H1 (cell line): Measurements from ENCODE around the gene ITPK1. TPM values are rescaled to one million over a fixed set of nuclear protein-coding genes. Genes with fewer than 3 reads are reported as not detected.

Experiments used
- CTCF ChIA-PET: fragments of 300-600 bp; sonication (Branson Sonifier 250); formaldehyde crosslinking; loops from one replicate; lab custom pipeline; 2021; ENCODE audit not compliant: partially characterized antibody; lab: Charles Lee
- POLR2A ChIA-PET: fragments of 300-600 bp; sonication (Branson Sonifier 250); formaldehyde crosslinking; loops from one replicate; lab custom pipeline; 2021; ENCODE audit warnings: inconsistent platforms; ENCODE audit not compliant: partially characterized antibody; lab: Charles Lee
- DNase-seq, 2 experiments: peaks; one replicate each; pipeline versions ENCODE4 v3.0.0 to v3.0.0-alpha.2; 2010 to 2022; ENCODE audit warnings: low spot score in 2 of 2, low read depth in 1 of 2, mixed read lengths in 1 of 2
- FAIRE-seq: peaks from 2 replicates; lab custom pipeline; 2011; peaks lifted over from hg19 to GRCh38; lab: Jason Lieb, UNC
- H2AFZ ChIP-seq: 2 replicates; pipeline ENCODE4 v1.8.1; 2012; ENCODE audit warnings: low read length, inconsistent platforms
- H2AK5ac ChIP-seq: 2 replicates; pipeline ENCODE4 v1.6.1; 2013; ENCODE audit warnings: low read depth, low read length
- H2BK120ac ChIP-seq: replicated peaks from 2 replicates; pipeline ENCODE3; 2013; ENCODE audit warnings: low read depth, low read length, inconsistent platforms
- H2BK12ac ChIP-seq: 2 replicates; pipeline ENCODE4 v1.6.1; 2013; ENCODE audit warnings: low read depth, low read length
- H2BK15ac ChIP-seq: 2 replicates; pipeline ENCODE4 v1.6.1; 2013; ENCODE audit warnings: low read length
- H2BK20ac ChIP-seq: 2 replicates; pipeline ENCODE4 v1.6.1; 2013; ENCODE audit warnings: low read length
- H2BK5ac ChIP-seq: 2 replicates; pipeline ENCODE4 v1.6.1; 2013; ENCODE audit warnings: low read depth, low read length
- H3K14ac ChIP-seq: 2 replicates; pipeline ENCODE4 v1.6.1; 2013; ENCODE audit warnings: inconsistent platforms; ENCODE audit not compliant: insufficient read length
- H3K18ac ChIP-seq: 2 replicates; pipeline ENCODE4 v1.6.1; 2013; ENCODE audit warnings: low read length; ENCODE audit errors: extremely low read depth
- H3K23ac ChIP-seq: 2 replicates; pipeline ENCODE4 v1.6.1; 2013; ENCODE audit warnings: inconsistent platforms; ENCODE audit not compliant: insufficient read length
- H3K23me2 ChIP-seq: 2 replicates; pipeline ENCODE4 v1.6.1; 2013; ENCODE audit warnings: low read depth, low read length
- H3K27ac ChIP-seq: 2 replicates; pipeline ENCODE4 v1.6.1; 2011; ENCODE audit warnings: low read depth, low read length, inconsistent platforms
- H3K27me3 ChIP-seq, 4 experiments: replicated peaks in 1 of 4; 1 replicate in 1 of 4; 2 replicates in 3 of 4; pipeline versions ENCODE4 v1.6.1 to v1.8.1; 2011 to 2013; ENCODE audit warnings: low read length in 3 of 4, mild to moderate bottlenecking in 3 of 4, inconsistent platforms in 2 of 4, mixed read lengths in 2 of 4, moderate library complexity in 1 of 4; ENCODE audit not compliant: control insufficient read depth in 3 of 4, insufficient read depth in 3 of 4; ENCODE audit errors: extremely low read depth in 1 of 4
- H3K36me3 ChIP-seq, 4 experiments: 2 replicates each; pipeline versions ENCODE4 v1.6.1 to v1.8.1; 2011 to 2013; ENCODE audit warnings: mild to moderate bottlenecking in 4 of 4, low read length in 3 of 4, moderate library complexity in 2 of 4, control low read depth in 1 of 4, inconsistent platforms in 1 of 4; ENCODE audit not compliant: insufficient read depth in 4 of 4, control insufficient read depth in 2 of 4
- H3K4ac ChIP-seq: replicated peaks from 2 replicates; pipeline ENCODE3; 2013; ENCODE audit warnings: low read length, low read depth, mixed read lengths, inconsistent platforms; ENCODE audit not compliant: insufficient read length
- H3K4me1 ChIP-seq, 4 experiments: replicated peaks in 1 of 4; 1 replicate in 1 of 4; 2 replicates in 3 of 4; pipeline versions ENCODE4 v1.6.1 to v1.8.1; 2011 to 2013; ENCODE audit warnings: low read length in 3 of 4, inconsistent platforms in 2 of 4, mixed read lengths in 1 of 4; ENCODE audit not compliant: insufficient read depth in 4 of 4, control insufficient read depth in 3 of 4
- H3K4me2 ChIP-seq, 2 experiments: 2 replicates each; pipeline versions ENCODE4 v1.6.1 to v1.8.1; 2011 to 2013; ENCODE audit warnings: low read depth in 2 of 2, low read length in 2 of 2, control low read depth in 1 of 2, inconsistent platforms in 1 of 2, mild to moderate bottlenecking in 1 of 2; ENCODE audit not compliant: insufficient read depth in 1 of 2
- H3K4me3 ChIP-seq, 4 experiments: fragments of 200-600, 300-600 bp in 1 of 4; sonication (generic), shearing (Covaris generic), sonication (Bioruptor Twin) in 1 of 4; 2 replicates each; pipeline versions ENCODE4 v1.5.1 to v1.8.1; 2011 to 2016; ENCODE audit warnings: low read length in 4 of 4, low read depth in 3 of 4, control low read depth in 2 of 4, inconsistent platforms in 2 of 4, mild to moderate bottlenecking in 2 of 4, mixed read lengths in 1 of 4, moderate library complexity in 1 of 4; ENCODE audit not compliant: insufficient read depth in 2 of 4; ENCODE audit errors: extremely low read depth in 1 of 4
- H3K56ac ChIP-seq: replicated peaks from 2 replicates; pipeline ENCODE3; 2013; ENCODE audit warnings: low read depth, mild to moderate bottlenecking, mixed read lengths, low read length, inconsistent platforms; ENCODE audit not compliant: insufficient read length
- H3K79me1 ChIP-seq: 2 replicates; pipeline ENCODE4 v1.6.1; 2013; ENCODE audit warnings: low read depth, low read length, control low read depth
- H3K79me2 ChIP-seq, 2 experiments: 2 replicates each; pipeline versions ENCODE4 v1.6.1 to v1.8.1; 2012 to 2013; ENCODE audit warnings: low read length in 2 of 2, mild to moderate bottlenecking in 2 of 2, inconsistent platforms in 1 of 2; ENCODE audit not compliant: insufficient read depth in 2 of 2, control insufficient read depth in 1 of 2
- H3K9ac ChIP-seq, 4 experiments: replicated peaks in 1 of 4; 1 replicate in 1 of 4; 2 replicates in 3 of 4; pipeline versions ENCODE4 v1.6.1 to v1.8.1; 2011 to 2013; ENCODE audit warnings: low read depth in 3 of 4, low read length in 3 of 4, control low read depth in 2 of 4, mild to moderate bottlenecking in 2 of 4, moderate library complexity in 2 of 4, inconsistent platforms in 1 of 4; ENCODE audit errors: extremely low read depth in 1 of 4
- H3K9me3 ChIP-seq, 2 experiments: 2 replicates each; pipeline versions ENCODE4 v1.6.1 to v1.8.1; 2012 to 2013; ENCODE audit warnings: mild to moderate bottlenecking in 2 of 2, moderate library complexity in 2 of 2, control low read depth in 1 of 2, inconsistent platforms in 1 of 2, low read depth in 1 of 2, low read length in 1 of 2, mixed read lengths in 1 of 2; ENCODE audit not compliant: insufficient read depth in 2 of 2
- H4K20me1 ChIP-seq, 2 experiments: replicated peaks in 1 of 2; 2 replicates each; pipeline versions ENCODE3 to v1.8.1; 2011 to 2013; ENCODE audit warnings: inconsistent platforms in 2 of 2, low read length in 2 of 2, mild to moderate bottlenecking in 1 of 2; ENCODE audit not compliant: insufficient read depth in 2 of 2, control insufficient read depth in 1 of 2
- H4K5ac ChIP-seq: 2 replicates; pipeline ENCODE4 v1.6.1; 2013; ENCODE audit warnings: low read length, low read depth, mixed read lengths, inconsistent platforms; ENCODE audit not compliant: insufficient read length
- H4K8ac ChIP-seq: 2 replicates; pipeline ENCODE4 v1.8.0; 2013; ENCODE audit warnings: mild to moderate bottlenecking, moderate library complexity, low read length, inconsistent platforms; ENCODE audit not compliant: insufficient read depth; ENCODE audit errors: extremely low read depth
- H4K91ac ChIP-seq: replicated peaks from 2 replicates; pipeline ENCODE3; 2013; ENCODE audit warnings: low read length, mixed read lengths, inconsistent platforms; ENCODE audit not compliant: insufficient read length
- CTBP2 ChIP-seq: IDR thresholded peaks from 2 replicates; pipeline ENCODE4 v1.7.0; 2011; ENCODE audit warnings: borderline replicate concordance, mild to moderate bottlenecking, moderate library complexity, mixed read lengths, low read length; ENCODE audit not compliant: insufficient read depth, insufficient read length
- GABPA ChIP-seq: IDR thresholded peaks from 2 replicates; pipeline ENCODE4 v1.6.1; 2011; ENCODE audit warnings: mild to moderate bottlenecking, low read length, moderate library complexity, borderline replicate concordance; ENCODE audit not compliant: insufficient read depth
- HDAC2 ChIP-seq, 2 experiments: fragments of 300-600 bp in 1 of 2; sonication (generic) in 1 of 2; IDR thresholded peaks; 2 replicates each; pipeline ENCODE4 v1.6.1; 2011 to 2012; ENCODE audit warnings: low read depth in 2 of 2, low read length in 2 of 2, mild to moderate bottlenecking in 2 of 2, moderate library complexity in 2 of 2, borderline replicate concordance in 1 of 2, inconsistent platforms in 1 of 2
- JUND ChIP-seq: IDR thresholded peaks from 2 replicates; pipeline ENCODE4 v1.6.1; 2011; ENCODE audit warnings: mild to moderate bottlenecking, improper control_type of control experiment, low read length
- KDM5A ChIP-seq: fragments of 200-600 bp; IDR thresholded peaks from 2 replicates; pipeline ENCODE4 v1.7.1; 2012; ENCODE audit warnings: mild to moderate bottlenecking, low read length, inconsistent platforms, mixed read lengths
- NANOG ChIP-seq: IDR thresholded peaks from 2 replicates; pipeline ENCODE4 v1.6.1; 2011; ENCODE audit warnings: low read length, low read depth, mild to moderate bottlenecking, inconsistent platforms; ENCODE audit not compliant: insufficient read depth, poor library complexity, severe bottlenecking
- POLR2A ChIP-seq, 2 experiments: IDR thresholded peaks; 1 replicate in 1 of 2; 2 replicates in 1 of 2; pipeline ENCODE4 v1.6.1; 2011; ENCODE audit warnings: low read depth in 2 of 2, low read length in 2 of 2, mild to moderate bottlenecking in 2 of 2; ENCODE audit errors: control extremely low read depth in 1 of 2
- RNF2 ChIP-seq: fragments of 200-900, 300-1000 bp; sonication (generic); IDR thresholded peaks from 2 replicates; pipeline ENCODE4 v1.7.1; 2016; ENCODE audit warnings: borderline replicate concordance, low read depth, mild to moderate bottlenecking, antibody characterized with exemption, low read length; ENCODE audit not compliant: poor library complexity, severe bottlenecking; ENCODE audit errors: missing control alignments
- SP1 ChIP-seq: IDR thresholded peaks from 2 replicates; pipeline ENCODE4 v1.6.1; 2011; ENCODE audit warnings: low read depth, low read length
- SUZ12 ChIP-seq: fragments of 200-600 bp; sonication (generic); IDR thresholded peaks from 2 replicates; pipeline ENCODE4 v1.6.1; 2012; ENCODE audit warnings: mild to moderate bottlenecking, inconsistent platforms, low read length, moderate library complexity, mixed read lengths
- WGBS, 2 experiments: shearing (Covaris generic) in 1 of 2; methylation state at CpG; one replicate each; pipeline versions ENCODE4 v1.1.6 to v1.1.7; 2013 to 2015; ENCODE audit warnings: low lambda C conversion rate in 2 of 2, mixed read lengths in 2 of 2, inconsistent platforms in 1 of 2, low coverage in 1 of 2, missing lambda C conversion rate in 1 of 2; ENCODE audit not compliant: insufficient replicate concordance in 2 of 2, insufficient coverage in 1 of 2, insufficient read length in 1 of 2; ENCODE audit errors: extremely low coverage in 1 of 2, missing lambda C conversion rate in 1 of 2; 5-methylcytosine and 5-hydroxymethylcytosine counted together
- polyA plus RNA-seq, 7 experiments: library from polyadenylated mRNA; depleted of rRNA in 3 of 7; stranded (reverse) in 5 of 7; unstranded in 2 of 7; fragments of >200 nt in 5 of 7; fragments of 200-250 nt in 2 of 7; gene quantifications; 1 replicate in 5 of 7; 2 replicates in 1 of 7; 4 replicates in 1 of 7; pipeline versions ENCODE4 v1.2.1 to v1.2.3, GENCODE V29; 2011 to 2013; ENCODE audit warnings: missing spikeins in 2 of 7, mixed read lengths in 2 of 7
- total RNA-seq: library from RNA; stranded (reverse); fragmentation: NEBNext Ultra II Directional; extraction: Animal tissue kit (Norgen Biotek cat#: 25700); gene quantifications from 2 replicates; pipeline ENCODE4 v1.2.1, GENCODE V29; 2021
- TF ChIP-seq, protein P1 (sequence below): IDR thresholded peaks from 2 replicates; pipeline ENCODE4 v1.6.1; 2012; ENCODE audit warnings: inconsistent platforms
- TF ChIP-seq, protein P2 (sequence below): IDR thresholded peaks from 2 replicates; pipeline ENCODE4 v1.6.1; 2011; ENCODE audit warnings: low read depth, mild to moderate bottlenecking, low read length; ENCODE audit not compliant: insufficient read depth

The ITPK1 gene
- total and polyA plus RNA-seq, 2 of the 8 experiments (the other 6 are each of a cell fraction or from before 2014, with no cell fraction given): 108 to 143 TPM

DNA sequence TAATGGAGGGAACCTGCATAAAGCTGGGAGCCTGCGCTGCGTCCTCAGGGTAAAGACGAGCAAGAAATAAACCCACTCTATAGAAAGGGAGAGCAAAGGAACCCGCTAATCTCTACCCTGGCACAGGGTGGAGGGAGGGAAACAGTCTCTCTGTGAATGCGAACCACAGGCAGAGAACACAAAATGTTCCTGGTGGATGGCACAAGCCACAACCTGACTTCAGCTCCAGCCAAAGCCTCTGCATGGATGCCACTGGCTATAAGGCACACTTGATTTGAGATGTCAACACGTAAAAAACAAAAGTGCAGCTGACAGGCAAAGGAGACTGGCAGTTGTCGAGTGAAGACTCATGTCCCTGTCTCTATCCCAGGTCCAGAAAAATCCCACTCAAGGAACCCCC, 160.3 kb downstream of the ITPK1 start:
- Histone ChIP-seq H3K9ac (no peak overlapping the region), H4K5ac (no peak overlapping the region), H3K56ac (no peak overlapping the region), H3K4me2 (no peak overlapping the region), H2AK5ac (no peak overlapping the region), H2AFZ (no peak overlapping the region), H3K4me3 (no peak overlapping the region), H3K18ac (no peak overlapping the region), H4K8ac (no peak overlapping the region), H2BK15ac (no peak overlapping the region), H3K23me2 (no peaks in the 10 kb centered on the region), H3K4me1 (peaks cover 0 to 3% (median 0%) of the 10 kb centered on the region in 4 experiments; a peak in 1 of 7 replicates), H2BK12ac (no peak overlapping the region), H3K23ac (no peak overlapping the region), H4K20me1 (peaks cover 5 to 7% of the 10 kb centered on the region in 2 experiments), H2BK5ac (no peak overlapping the region), H2BK120ac (no peak overlapping the region), H3K14ac (no peak overlapping the region), H2BK20ac (no peak overlapping the region), H3K79me2 (no peaks in the 10 kb centered on the region), H3K27ac (no peak overlapping the region), H3K36me3 (peaks cover 6 to 27% (median 16%) of the 10 kb centered on the region in 4 experiments), H3K4ac (no peak overlapping the region), H3K27me3 (no peaks in the 10 kb centered on the region), H3K9me3 (no peaks in the 10 kb centered on the region), H3K79me1 (no peaks in the 10 kb centered on the region), H4K91ac (no peak overlapping the region)
- POLR2A ChIA-PET: no interaction called here
- whole genome bisulfite sequencing, 2 experiments: 91% methylated on average over 7 of the region's 7 CpGs; no CpG with 5 or more reads in 1 of the 2 experiments
- no peak for DNase-seq
- CTCF ChIA-PET: interaction anchor here (0.6 to 5.9 kb wide), 18 partner anchors 8 to 1611 kb away, joined by 3 to 43 read pairs (median 4); no protein-coding TSS in a partner anchor
- FAIRE-seq: peak; percentile 36
- no peak for TF ChIP-seq CTBP2
- no peak for TF ChIP-seq SUZ12
- TF ChIP-seq, protein P1, sequence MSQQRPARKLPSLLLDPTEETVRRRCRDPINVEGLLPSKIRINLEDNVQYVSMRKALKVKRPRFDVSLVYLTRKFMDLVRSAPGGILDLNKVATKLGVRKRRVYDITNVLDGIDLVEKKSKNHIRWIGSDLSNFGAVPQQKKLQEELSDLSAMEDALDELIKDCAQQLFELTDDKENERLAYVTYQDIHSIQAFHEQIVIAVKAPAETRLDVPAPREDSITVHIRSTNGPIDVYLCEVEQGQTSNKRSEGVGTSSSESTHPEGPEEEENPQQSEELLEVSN: no peak
- TF ChIP-seq KDM5A: no peak
- no peak for TF ChIP-seq GABPA
- no peak for TF ChIP-seq HDAC2 (IDR thresholded peaks at IDR 0.05; ENCODE audit: borderline replicate concordance in 1 of 2, low read depth in 2 of 2, low read length in 2 of 2)
- no peak for TF ChIP-seq RNF2
- TF ChIP-seq, protein P2, sequence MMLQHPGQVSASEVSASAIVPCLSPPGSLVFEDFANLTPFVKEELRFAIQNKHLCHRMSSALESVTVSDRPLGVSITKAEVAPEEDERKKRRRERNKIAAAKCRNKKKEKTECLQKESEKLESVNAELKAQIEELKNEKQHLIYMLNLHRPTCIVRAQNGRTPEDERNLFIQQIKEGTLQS: no peak
- no peak for TF ChIP-seq JUND
- TF ChIP-seq SP1: no peak
- no peak for TF ChIP-seq POLR2A (IDR thresholded peaks at IDR 0.05; ENCODE audit: control extremely low read depth in 1 of 2, low read depth in 2 of 2, low read length in 2 of 2)
- TF ChIP-seq NANOG: no peak
